GM13976 (cell line): ENCODE data around the gene CHRM1.

Source experiments
- DNase-seq: peaks from one replicate; pipeline ENCODE4 v3.0.0; 2012; ENCODE audit warnings: low spot score
- CTCF ChIP-seq: IDR thresholded peaks from 2 replicates; pipeline ENCODE4 v1.5.1; 2012; ENCODE audit warnings: borderline replicate concordance, mild to moderate bottlenecking; ENCODE audit not compliant: insufficient read depth; ENCODE audit errors: extremely low read depth, missing control alignments, control extremely low read depth
- in situ Hi-C: fragments of 300-500 bp; cut with MboI; formaldehyde crosslinking; loops from one replicate; pipeline ENCODE4 v1.12.0; 2022; ENCODE audit warnings: low sequenced_read_pairs, mixed read lengths, inconsistent platforms; ENCODE audit not compliant: unreplicated experiment

CHRM1 gene

GRCh38 chr11:62925745-62926679 lies 4.8 kb upstream of the CHRM1 start:
- no peak for DNase-seq
- no peak for TF ChIP-seq CTCF
- in situ Hi-C loops = no loop called here

GRCh38 chr11:62925308-62925707 lies 4.1 kb upstream of the CHRM1 start:
- TF ChIP-seq CTCF = no peak
- in situ Hi-C loops = no loop called here
- no peak for DNase-seq

- in situ Hi-C loops = loop anchor here (25.0 kb wide), 1 partner anchor 288 kb away; no protein-coding TSS in a partner anchor
- no peak for TF ChIP-seq CTCF
- no peak for DNase-seq
Measured at GRCh38 chr11:62923601-62924411, 2.6 kb upstream of the CHRM1 start.

- in situ Hi-C loops = loop anchor here (25.0 kb wide), 1 partner anchor 289 kb away; no protein-coding TSS in a partner anchor
- TF ChIP-seq CTCF = peak; percentile 35
- DNase-seq = peak; percentile 80
Measured at GRCh38 chr11:62922653-62923431, 1.7 kb upstream of the CHRM1 start.

GRCh38 chr11:62922189-62922589 lies 1.0 kb upstream of the CHRM1 start:
- TF ChIP-seq CTCF = no peak
- in situ Hi-C loops = loop anchor here (25.0 kb wide), 1 partner anchor 290 kb away; no protein-coding TSS in a partner anchor
- DNase-seq = no peak
